HG02840 (cell line): ENCODE measurements around the gene PRRT1.

Experiments used
- ATAC-seq: cut with Tn5 transposase; IDR thresholded peaks from one replicate; pipeline ENCODE4 v1.9.1; 2021; ENCODE audit warnings: mild to moderate bottlenecking, moderate library complexity, moderate number of reproducible peaks; ENCODE audit not compliant: unreplicated experiment, low FRiP score

The PRRT1 gene

DNA sequence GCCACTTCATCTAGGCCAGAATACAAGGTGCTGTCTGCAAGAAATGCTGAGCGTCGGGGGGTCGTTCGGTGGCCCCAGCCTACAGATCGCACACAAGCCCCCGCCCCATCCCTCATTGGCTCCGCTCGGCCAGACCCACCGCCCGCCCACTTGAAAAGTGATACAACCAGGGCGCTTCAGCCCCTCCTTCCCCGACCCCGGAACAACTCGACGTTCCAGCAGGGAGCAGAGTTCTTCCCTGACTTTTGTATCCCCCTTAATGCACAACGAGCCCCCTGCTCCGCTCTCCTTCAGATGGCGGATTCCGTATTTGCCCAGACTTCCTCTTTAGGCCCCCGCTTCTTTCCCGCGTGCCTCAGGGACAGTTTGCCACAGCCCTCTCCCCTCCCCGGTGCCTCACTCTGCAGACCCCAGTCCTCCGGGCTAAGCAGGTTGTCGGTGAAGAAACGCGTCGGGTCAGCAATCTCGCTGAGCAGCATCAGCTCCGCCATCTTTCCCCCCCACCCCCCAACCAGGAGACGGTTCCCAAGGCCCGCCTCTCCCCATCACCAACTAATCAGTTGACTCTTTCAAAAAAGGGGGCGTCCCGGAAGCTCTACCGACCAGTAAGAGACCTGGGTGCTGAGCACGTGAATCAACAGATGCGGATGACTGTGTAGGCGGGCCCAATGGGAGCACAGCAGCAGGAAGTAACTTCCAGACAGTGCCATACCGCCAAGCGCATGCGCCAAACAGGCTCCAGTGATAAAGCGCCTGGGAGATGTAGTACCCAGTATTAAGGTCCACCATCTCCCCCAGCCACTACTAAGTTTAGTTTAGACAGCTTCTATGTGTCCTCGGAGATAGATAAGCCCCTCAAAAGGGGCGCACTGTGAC, 23.8 kb downstream of the PRRT1 start, which contains the start of gene ATF6B:
Gene ATF6B (minus strand): TSS at position 530 of the 876 bp plus-strand sequence. CDS start 39 bp downstream, at position 491.
- peak; percentile 80 for ATAC-seq

GRCh38 chr6:32127409-32127716, 24.4 kb downstream of the PRRT1 start:
- no peak for ATAC-seq

DNA sequence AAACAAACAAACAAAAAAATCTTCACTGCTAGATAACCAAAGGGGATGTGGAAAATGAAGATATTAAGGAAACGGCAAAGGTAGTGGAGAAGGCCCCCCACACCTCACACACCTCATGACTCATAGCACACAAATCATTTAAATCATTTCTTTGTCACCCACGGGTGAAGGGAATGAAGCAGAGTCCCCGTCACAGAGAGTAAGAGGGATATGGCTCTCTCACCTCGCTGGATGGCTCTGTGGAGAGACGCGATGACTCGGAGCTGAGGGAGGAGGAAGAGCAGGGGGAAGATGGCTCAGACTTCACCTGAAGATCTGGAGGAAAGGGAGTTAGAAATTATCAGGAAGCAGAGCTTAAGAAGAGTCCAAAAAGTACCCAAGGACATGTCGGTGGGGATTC, 24.9 kb downstream of the PRRT1 start:
- no peak for ATAC-seq

DNA sequence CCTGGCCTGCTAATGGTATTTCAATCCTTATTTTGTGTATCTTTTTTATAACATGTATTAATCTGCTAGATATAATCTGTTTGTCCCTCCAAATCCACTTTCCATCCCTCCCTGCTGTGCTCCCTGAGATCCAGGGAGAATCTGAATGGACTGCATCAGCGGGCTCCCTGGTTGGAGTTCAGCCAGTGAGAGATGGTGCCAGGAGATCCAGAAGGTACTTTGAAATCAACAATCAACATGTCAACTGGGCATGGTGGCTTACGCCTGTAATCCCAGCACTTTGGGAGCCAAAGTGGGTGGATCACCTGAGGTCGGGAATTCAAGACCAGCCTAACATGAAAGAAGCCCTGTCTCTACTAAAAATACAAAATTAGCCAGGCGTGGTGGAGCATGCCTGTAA, 28.1 kb downstream of the PRRT1 start:
- ATAC-seq = no peak

DNA sequence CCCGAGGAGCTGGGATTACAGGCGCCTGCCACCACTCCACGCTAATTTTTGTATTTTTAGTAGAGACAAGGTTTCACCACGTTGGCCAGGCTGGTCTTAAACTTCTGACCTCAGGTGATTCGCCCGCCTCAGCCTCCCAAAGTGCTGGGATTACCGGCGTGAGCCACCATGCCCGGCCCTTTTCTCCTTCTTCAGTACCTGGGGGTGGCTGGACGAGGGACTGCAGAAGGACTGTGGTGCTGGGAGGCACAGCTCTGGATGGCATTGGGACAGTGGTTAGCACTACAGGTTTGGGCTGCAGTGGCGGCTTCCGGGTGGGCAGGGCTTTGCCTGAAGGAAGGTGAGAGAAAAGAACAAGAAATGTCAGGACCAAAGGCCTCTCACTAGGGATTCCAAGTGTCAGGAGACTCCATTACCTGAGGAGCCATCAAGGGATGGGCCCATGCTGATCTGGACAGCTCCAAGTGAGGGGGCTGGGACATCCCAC, 31.1 kb downstream of the PRRT1 start:
- ATAC-seq = no peak

DNA sequence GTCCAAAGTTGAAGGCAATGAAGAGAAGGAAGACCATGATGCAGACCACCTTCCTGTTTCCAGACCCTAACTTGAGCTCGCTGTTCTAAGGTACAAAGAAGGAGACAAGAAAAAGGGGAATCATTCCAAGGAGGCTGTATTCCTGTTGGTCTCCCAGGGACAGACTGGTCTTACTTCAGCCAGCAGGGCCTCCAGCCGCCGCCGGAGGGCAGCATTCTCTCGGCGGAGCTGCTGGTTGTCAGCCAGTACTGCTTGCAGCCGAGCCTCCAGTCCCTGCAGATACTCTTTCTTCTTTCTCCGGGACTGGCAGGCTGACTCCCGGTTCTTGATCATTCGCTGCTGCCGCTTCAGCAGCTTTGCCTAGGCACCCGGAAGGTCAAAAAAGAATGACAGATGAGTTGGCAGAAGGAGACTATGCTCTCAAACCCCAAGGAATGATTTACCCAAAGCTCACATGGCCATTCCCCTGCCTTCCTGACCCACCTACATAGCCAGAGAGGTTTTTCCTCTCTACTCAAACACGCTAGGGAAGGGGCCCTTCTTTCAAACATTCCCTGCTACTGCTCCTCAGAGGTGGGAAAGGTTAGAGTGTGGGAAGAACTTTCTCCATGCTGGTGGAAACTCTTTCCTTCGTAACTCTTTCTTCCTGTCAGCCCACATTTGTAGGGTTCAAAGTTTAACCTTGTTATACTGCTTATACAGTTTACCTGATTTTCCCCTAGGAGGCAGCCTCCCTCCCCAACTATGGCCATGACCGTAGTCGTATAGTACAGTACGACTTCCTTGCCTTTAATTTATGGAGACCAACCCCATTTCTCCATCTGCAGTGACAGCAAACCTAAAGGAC, 32.7 kb downstream of the PRRT1 start:
- no peak for ATAC-seq

- ATAC-seq = no peak
These were observed 34.3 kb downstream of the PRRT1 start for GRCh38 chr6:32117461-32117860.

GRCh38 chr6:32116674-32117073, 35.1 kb downstream of the PRRT1 start:
- no peak for ATAC-seq

DNA sequence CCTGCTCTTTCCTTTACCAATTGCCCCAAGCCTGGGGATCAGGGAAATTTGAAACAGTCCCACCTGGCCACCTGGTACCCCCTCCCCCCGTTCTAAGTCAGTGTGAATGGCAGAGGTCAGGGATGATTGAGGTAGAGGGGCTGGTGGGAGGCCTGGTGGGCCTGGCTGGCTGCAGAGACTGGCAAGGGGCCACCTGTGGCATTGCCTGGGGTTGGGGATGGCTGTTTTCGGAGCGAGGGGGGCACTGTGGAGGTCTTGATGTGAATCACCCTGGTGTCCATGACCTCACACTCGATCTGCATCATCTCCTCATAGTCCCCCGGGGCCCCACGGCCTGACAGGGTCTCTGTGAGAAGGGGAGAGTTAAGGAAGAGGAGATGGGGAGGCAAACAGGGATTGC, 36.1 kb downstream of the PRRT1 start:
- ATAC-seq = no peak

GRCh38 chr6:32114796-32115195, 36.9 kb downstream of the PRRT1 start:
- ATAC-seq = no peak

DNA sequence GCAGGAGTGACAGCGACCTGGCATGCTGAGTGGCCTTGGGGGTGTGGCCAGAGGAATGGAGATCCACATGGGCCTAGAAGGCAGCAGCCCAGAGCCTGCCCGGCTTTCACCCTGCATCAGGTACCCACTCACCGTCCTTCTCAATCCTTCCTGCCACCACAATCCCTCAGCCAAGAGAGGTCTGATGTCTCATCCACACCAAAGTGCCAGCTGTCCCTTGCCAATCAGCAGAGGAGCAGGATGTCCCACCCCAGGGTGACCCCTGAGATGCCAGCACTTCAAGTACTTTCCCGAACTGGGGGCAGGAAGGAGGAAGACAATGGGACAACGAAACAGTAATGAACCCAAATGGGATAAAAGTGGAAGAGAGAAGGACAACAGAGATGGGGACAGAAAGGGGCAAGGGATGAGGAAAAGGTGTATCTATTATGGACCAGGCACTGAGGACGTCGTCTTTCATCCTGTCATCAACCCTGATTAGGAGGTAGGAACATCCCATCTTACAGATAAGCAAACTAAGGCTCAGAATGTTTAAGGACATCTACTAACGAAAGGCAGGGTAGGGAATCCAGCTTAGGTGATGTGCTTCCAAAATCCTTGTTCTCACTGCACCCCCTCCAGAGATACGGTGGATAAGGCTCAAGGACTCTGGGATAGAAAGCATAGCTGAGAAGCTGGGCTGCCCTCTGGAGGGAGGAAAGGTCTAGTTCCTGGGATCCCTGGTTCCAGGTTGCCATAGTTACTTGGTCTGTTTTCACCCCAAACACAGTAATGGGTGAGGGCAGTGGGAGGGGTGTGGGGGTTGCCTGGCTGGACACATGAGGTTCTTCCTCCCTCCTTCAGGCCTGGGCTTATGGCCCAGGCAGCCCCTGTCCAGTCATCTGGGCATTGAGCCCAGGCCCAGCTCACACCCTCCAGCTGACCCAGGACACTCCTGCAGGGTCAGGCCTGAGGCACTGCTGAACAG, 38.1 kb downstream of the PRRT1 start:
- no peak for ATAC-seq

- no peak for ATAC-seq
These were observed 39.2 kb downstream of the PRRT1 start for GRCh38 chr6:32112431-32112980.

DNA sequence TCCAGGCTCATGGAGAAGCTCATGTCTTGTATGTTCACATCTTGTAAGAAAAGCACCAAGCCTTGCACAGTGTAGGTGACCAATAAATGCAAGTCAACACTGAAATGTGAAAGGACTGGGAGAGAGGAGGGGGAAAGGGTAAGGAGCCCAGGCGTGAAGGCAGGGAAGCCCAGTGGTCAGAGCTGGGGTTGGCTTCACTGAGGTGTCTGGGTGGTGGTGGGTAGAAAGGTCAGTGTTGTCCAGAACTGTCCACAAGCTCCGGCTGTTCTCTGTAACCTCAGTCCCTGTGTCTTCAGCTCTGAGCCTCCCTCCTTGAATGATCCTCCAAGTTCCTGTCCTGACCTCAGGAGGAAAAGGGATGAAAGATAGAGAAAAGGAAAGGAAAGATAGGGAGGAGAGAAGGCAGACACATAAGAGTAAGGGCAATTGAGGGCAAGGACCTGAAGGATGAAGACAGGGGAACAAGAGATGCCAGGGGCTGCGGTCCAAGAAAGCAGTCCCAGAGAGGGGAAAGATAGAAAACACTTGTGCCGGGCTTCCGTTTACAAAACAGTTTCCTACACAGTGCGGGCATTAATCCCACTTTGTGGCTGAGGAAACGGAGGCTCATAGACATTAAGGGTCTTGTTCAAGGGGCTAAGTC, 40.2 kb downstream of the PRRT1 start:
- no peak for ATAC-seq

GRCh38 chr6:32110632-32111031, 41.1 kb downstream of the PRRT1 start:
- ATAC-seq = no peak

DNA sequence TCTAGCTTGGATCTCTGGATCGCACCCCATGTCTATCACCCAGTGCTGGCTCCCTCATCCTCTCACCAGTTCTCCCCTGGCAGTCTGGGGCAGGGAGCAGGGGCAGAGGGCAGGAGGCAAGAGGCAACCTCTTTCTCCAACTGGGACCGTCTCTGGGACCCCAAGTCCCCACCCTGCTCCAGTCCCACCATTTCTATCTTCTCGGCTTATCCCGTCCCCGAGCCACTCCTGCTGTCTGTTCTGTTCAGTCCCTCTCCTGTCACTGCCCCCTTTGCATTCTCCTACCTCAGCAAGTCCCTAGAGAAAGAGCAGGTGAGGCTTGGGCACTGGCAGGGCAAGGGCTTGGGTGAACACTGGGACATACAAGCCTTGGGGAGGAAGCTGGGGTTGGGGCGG, 42.0 kb downstream of the PRRT1 start:
- no peak for ATAC-seq

DNA sequence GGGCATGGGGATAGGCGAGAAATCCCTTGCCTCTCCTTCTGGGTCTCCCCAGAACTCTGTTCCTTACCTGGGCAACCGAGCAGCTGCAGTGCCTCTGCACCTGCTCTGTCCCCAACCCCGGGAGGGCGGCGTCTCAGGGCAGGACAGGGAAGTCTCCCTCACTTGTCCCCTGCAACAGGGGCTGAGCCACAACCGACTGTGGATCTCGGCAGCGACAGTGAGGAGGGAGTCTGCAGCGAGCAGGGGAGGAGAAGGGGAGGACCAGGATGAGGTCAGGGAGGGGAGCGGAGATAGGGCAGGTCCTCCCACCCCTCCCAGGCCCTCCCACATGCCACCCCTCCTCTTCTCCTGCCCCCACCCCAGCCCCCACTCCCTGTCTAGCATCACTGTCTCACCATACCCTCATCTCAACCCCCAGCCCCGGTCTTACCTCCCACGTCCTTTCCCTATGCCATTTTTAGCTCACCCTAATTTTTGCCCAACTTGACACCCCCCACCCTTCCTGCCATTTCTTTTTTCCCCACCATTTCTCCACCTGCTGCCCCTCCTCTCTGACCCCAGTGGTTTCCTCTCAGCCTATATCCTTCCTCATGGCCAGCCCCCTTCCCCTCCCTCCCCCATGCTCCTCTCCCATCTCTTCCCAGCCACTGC, 42.5 kb downstream of the PRRT1 start, which contains the start of gene TNXB:
Gene TNXB (minus strand): TSS at position 225 of the 651 bp plus-strand sequence. CDS start 11,140 bp downstream, outside the sequence.
- ATAC-seq = no peak

DNA sequence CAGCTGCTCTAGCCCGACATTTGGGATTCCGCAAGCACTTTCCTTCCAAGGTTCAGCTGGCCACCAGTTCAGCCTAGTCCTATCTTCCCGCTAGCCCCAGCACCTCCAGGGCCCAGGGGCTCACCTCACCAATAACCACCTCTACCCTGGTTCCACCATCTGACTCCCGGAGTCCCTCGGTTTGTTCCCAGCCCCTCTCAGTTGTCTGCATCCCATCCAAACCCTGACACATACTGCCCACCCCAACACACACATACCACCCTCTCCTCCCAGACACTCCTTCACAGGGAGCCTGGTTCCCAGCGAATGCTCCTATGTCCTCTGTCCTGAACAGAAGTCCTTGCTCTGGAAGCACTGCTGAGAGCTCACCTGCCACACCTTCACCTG, 43.0 kb downstream of the PRRT1 start:
- ATAC-seq = no peak

DNA sequence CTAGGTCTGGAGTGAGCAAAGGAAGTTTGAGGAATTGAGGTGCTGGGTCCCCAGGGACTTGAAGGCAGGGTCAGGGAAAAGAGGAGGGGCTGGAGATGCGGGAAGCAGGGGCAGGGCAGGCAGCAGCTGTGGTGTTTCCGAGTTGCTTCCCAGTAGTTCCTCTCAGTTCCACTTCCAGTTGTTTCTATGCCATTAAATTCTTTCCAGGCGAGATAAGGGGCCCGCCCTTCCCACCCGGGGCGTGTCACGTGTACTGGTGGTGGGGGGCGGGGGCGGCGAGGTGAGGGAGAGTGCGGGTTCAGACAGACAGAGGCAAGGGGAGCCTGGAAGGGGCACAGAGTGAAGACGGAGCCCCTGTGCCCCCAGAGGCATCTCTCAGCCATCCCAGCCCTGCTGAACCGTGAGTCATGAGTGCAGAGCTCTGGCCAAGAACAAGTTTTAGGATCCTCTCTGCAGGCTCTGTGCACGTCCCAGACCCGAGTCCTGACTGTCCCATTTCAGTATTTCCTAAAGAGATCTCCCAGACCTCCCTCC, 43.6 kb downstream of the PRRT1 start:
- ATAC-seq = no peak

- no peak for ATAC-seq
These were observed 44.3 kb downstream of the PRRT1 start for GRCh38 chr6:32107406-32107805.
